NCI-H1048 (cell line): Measurements from ENCODE around the gene TMEM250.

ENCODE experiments used
- DNase-seq: peaks from one replicate; lab custom pipeline; 2025; lab: John Stamatoyannopoulos, UW

The TMEM250 gene

GRCh38 chr9:136147890-136148714 lies 29.4 kb upstream of the TMEM250 start:
- no peak for DNase-seq

- no peak for DNase-seq
These were observed 28.6 kb upstream of the TMEM250 start for GRCh38 chr9:136147038-136147889.

GRCh38 chr9:136146126-136147037 lies 27.7 kb upstream of the TMEM250 start:
- DNase-seq: no peak

- no peak for DNase-seq
These were observed 26.9 kb upstream of the TMEM250 start for GRCh38 chr9:136145580-136145979.

GRCh38 chr9:136144450-136144849 lies 25.8 kb upstream of the TMEM250 start:
- no peak for DNase-seq

GRCh38 chr9:136143215-136144001 lies 24.7 kb upstream of the TMEM250 start:
- no peak for DNase-seq

- no peak for DNase-seq
These were observed 24.2 kb upstream of the TMEM250 start for GRCh38 chr9:136142859-136143214.

- no peak for DNase-seq
These were observed 23.7 kb upstream of the TMEM250 start for GRCh38 chr9:136142414-136142796.

GRCh38 chr9:136141682-136142413 lies 23.2 kb upstream of the TMEM250 start:
- no peak for DNase-seq

GRCh38 chr9:136140966-136141365 lies 22.3 kb upstream of the TMEM250 start:
- DNase-seq: no peak

- DNase-seq: no peak
These were observed 21.4 kb upstream of the TMEM250 start for GRCh38 chr9:136140046-136140445.

GRCh38 chr9:136138566-136138965 lies 19.9 kb upstream of the TMEM250 start:
- no peak for DNase-seq

GRCh38 chr9:136137321-136138265 lies 18.9 kb upstream of the TMEM250 start:
- no peak for DNase-seq

- no peak for DNase-seq
These were observed 17.7 kb upstream of the TMEM250 start for GRCh38 chr9:136136127-136136925.

GRCh38 chr9:136135326-136136126 lies 16.9 kb upstream of the TMEM250 start:
- no peak for DNase-seq

GRCh38 chr9:136133959-136134484 lies 15.3 kb upstream of the TMEM250 start:
- DNase-seq: no peak

GRCh38 chr9:136133191-136133958 lies 14.7 kb upstream of the TMEM250 start:
- DNase-seq: no peak
